Measurements from ENCODE around the gene NLRC5. TPM values are rescaled to one million over a fixed set of nuclear protein-coding genes. Genes with fewer than 3 reads are reported as not detected.

The NLRC5 gene
- total RNA-seq, 2 donors from 2014 or later: 8.3 to 23.4 TPM

- no peak for ATAC-seq
- H3K4me3 ChIP-seq: no peak overlapping the region
- 85 to 95% methylated on average over 3 to 4 of the region's 4 CpGs for WGBS, 2 donors
Measured at GRCh38 chr16:57031156-57031555, 41.8 kb downstream of the NLRC5 start.

DNA sequence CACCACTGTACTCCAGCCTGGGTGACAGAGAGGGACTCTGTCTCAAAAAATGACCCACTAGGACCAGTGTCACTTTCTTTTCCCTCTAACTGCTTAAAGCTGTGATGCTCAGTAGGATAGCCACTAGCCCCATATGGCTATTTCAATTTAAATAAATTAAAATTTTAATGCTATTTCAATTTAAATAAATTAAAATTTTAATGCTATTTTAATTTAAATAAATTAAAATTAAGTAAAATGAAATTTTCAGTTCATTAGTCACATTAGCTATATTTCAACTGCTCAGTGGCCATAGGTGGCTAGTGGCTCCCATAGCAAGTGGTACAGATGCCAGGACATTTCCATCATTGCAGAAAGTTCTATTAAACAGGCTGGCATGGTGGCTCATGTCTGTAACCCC, 43.0 kb downstream of the NLRC5 start:
- no peak for DNase-seq
- Histone ChIP-seq H3K27me3 (no peaks in the 10 kb centered on the region), H3K9me3 (no peaks in the 10 kb centered on the region), H3K27ac (no peak overlapping the region), H3K4me3 (no peak overlapping the region), H3K4me1 (no peaks in the 10 kb centered on the region), H3K36me3 (replicated peaks in 1 of 2; ENCODE audit: insufficient read depth in 1 of 2, low read depth in 2 of 2) (peaks cover 0 to 2% of the 10 kb centered on the region in 2 donors)
- no peak for TF ChIP-seq POLR2A (IDR thresholded peaks at IDR 0.05)
- TF ChIP-seq CTCF (IDR thresholded peaks at IDR 0.05): no peak
- intact Hi-C loops (cut with DNase I): no loop called here
- ATAC-seq: no peak

More at GRCh38 chr16:57031156-57031555, 41.8 kb downstream of the NLRC5 start:
- no peaks in the 10 kb centered on the region for H3K4me1 ChIP-seq
- no peaks in the 10 kb centered on the region for H3K27me3 ChIP-seq
- H3K9me3 ChIP-seq: no peaks in the 10 kb centered on the region
- peaks cover 0 to under 1% of the 10 kb centered on the region in 2 donors for H3K36me3 ChIP-seq (replicated peaks in 1 of 2; ENCODE audit: insufficient read depth in 1 of 2, low read depth in 2 of 2)
- H3K27ac ChIP-seq: no peak overlapping the region
- TF ChIP-seq CTCF (IDR thresholded peaks at IDR 0.05): no peak
- TF ChIP-seq POLR2A (IDR thresholded peaks at IDR 0.05): no peak
- no peak for DNase-seq
- intact Hi-C loops (cut with DNase I): no loop called here

- no peaks in the 10 kb centered on the region for H3K4me1 ChIP-seq
- WGBS, 2 donors: 79 to 83% methylated on average over 5 of the region's 5 CpGs
- H3K27me3 ChIP-seq: no peaks in the 10 kb centered on the region
- ATAC-seq (no peak), DNase-seq (no peak)
- intact Hi-C loops (cut with DNase I): no loop called here
- no peaks in the 10 kb centered on the region for H3K9me3 ChIP-seq
- no peak overlapping the region for H3K27ac ChIP-seq
- peaks cover 0 to 2% of the 10 kb centered on the region in 2 donors for H3K36me3 ChIP-seq (replicated peaks in 1 of 2; ENCODE audit: insufficient read depth in 1 of 2, low read depth in 2 of 2)
- H3K4me3 ChIP-seq: no peak overlapping the region
- no peak for TF ChIP-seq POLR2A (IDR thresholded peaks at IDR 0.05)
- TF ChIP-seq CTCF (IDR thresholded peaks at IDR 0.05): no peak
Measured at GRCh38 chr16:57032931-57033330, 43.6 kb downstream of the NLRC5 start.

DNA sequence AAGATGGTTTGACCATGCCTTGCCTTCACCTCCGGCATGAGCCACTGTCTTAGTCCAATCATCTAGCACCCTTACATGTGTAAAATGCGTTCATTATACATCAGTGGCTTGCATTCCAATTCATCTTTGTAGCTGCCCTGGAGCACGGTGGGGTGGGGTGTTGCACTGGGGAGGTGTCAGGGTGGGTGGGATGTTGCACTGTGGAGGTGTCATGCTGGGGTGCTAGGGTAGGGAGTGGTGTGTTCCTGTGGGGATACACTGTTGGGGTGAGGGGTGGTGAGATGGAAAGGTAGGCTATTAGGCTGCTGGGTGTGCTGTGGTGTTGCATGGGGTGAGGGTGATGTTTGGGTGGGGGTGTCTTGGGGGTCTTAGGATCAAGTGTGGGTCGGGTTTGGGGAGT, 47.0 kb downstream of the NLRC5 start:
- Histone ChIP-seq H3K36me3 (replicated peaks in 1 of 2; ENCODE audit: insufficient read depth in 1 of 2, low read depth in 2 of 2) (peaks cover 0 to 2% of the 10 kb centered on the region in 2 donors), H3K27me3 (no peaks in the 10 kb centered on the region), H3K9me3 (no peaks in the 10 kb centered on the region), H3K4me1 (no peaks in the 10 kb centered on the region), H3K27ac (no peak overlapping the region), H3K4me3 (no peak overlapping the region)
- ATAC-seq (no peak), DNase-seq (no peak)
- TF ChIP-seq CTCF (IDR thresholded peaks at IDR 0.05): no peak
- no peak for TF ChIP-seq POLR2A (IDR thresholded peaks at IDR 0.05)
- WGBS, 2 donors: 70 to 86% methylated on average over 3 to 4 of the region's 4 CpGs
- intact Hi-C loops (cut with DNase I): no loop called here

GRCh38 chr16:57036945-57037344, 47.6 kb downstream of the NLRC5 start:
- ATAC-seq: no peak
- peaks cover 0 to 2% of the 10 kb centered on the region in 2 donors for H3K36me3 ChIP-seq (replicated peaks in 1 of 2; ENCODE audit: insufficient read depth in 1 of 2, low read depth in 2 of 2)
- no peaks in the 10 kb centered on the region for H3K9me3 ChIP-seq
- TF ChIP-seq POLR2A (IDR thresholded peaks at IDR 0.05) (no peak), CTCF (IDR thresholded peaks at IDR 0.05) (no peak)
- no peaks in the 10 kb centered on the region for H3K27me3 ChIP-seq
- DNase-seq: no peak
- no peaks in the 10 kb centered on the region for H3K4me1 ChIP-seq
- WGBS, 2 donors: 25 to 57% methylated on average over 1 to 7 of the region's 7 CpGs
- intact Hi-C loops (cut with DNase I): no loop called here
- no peak overlapping the region for H3K27ac ChIP-seq
- no peak overlapping the region for H3K4me3 ChIP-seq

Measured in body of pancreas (tissue), 4 donors.